DMS 273 (cell line): ENCODE data around the gene GLS.
A peak's percentile ranks its signal among the peaks of the same experiment; 100 is the strongest.
"Not testable (repeated sequence)": the region's sequence is repeated elsewhere in the genome, so short reads cannot be mapped to it uniquely, and the experiment has no call there.

Source experiments
- DNase-seq: peaks from one replicate; lab custom pipeline; 2025; ENCODE audit not compliant: unreplicated experiment; lab: John Stamatoyannopoulos, UW

GLS gene

DNA sequence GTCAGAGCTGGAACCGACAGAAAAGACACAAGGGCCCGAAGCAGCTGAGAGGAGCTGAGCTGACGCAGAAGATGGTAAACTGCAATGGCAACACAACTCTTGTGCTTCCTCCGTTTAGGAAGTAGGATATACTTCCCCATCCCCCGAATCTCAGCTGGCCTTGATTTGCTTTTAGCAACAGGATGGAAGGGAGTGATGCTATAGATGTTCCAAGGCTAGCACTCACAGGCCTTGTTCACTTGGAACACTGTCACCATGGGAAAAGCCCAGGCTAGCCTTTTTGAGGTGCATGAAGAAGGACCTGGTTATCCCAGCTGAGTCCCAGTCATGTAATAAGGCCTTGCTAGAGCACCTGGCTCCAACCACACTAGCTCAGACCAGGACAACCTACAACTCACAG is 107.3 kb downstream of the GLS start:
- no peak for DNase-seq

DNA sequence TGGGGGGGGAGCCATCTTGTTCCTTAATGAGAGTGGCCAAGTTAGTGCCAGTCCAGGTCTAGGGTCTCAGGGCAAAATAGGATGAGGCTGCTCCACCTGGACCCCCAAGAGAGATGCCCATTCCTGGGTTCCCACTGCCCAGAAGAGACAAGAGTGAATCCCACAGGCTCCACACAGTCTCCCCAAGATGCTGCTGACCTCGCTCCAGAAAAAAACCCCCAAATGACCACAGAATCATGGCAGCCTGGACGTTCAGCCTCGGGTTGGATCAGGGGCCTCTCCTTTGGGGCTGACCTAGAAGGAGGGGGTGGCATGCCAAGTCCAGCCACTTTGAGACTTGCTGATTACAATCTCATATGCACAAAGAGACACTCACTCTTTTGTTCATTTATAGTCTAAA is 108.3 kb downstream of the GLS start:
- DNase-seq, result no peak

DNA sequence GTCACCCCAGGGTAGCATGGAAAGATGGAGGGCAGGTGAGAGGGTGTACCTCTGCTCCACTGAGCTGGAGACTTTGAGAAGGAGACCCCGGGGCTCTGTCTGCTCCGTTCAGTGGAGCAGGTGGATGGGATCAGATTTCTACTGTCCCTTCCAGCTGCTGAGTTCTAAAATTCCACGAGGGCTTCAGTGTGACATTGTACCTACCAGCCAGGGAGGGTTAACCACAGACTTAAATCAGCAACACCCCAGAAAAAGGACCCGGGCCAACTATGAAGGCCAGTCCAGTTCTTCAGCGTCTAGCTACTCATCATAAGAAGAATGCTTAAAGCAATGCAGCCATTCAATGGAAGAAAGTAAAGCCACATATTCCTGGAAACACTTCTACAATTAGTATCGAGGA is 109.5 kb downstream of the GLS start:
- no peak for DNase-seq

DNA sequence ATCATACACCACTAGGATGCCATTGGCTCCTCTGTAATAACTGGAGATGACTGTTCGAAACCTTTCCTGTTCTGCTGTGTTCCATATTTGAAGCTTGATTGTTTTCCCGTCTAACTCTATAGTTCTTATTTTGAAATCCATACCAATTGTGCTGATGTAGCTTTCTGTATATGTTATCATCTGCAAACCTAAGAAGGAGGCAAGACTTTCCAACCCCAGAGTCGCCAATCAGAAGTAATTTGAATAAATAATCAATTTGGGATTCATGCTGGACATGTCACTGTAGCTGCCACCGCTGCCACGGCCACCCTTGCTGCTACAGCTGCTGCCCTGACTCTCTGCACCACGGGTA is 112.6 kb downstream of the GLS start:
- DNase-seq, result no peak

DNA sequence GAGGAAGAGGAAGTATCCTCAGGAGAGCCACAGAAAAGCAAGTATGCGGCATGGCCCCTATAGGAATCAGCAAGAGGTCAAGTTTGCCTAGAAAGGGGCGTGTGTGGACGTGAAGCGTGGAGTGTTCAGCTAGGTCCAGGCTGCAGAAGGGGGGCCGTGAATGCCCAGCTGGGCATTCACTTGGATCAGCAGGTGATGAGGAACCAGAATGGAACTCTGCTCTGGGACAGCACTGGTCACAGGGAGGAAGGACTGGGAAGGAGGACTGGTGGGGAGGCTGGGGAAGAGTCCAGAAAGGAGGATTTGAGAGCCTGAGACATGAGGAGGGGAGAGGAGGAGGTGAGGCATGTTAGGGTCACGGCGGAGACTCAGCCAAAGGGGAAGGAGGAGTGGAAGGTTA is 113.5 kb downstream of the GLS start:
- no peak for DNase-seq

DNA sequence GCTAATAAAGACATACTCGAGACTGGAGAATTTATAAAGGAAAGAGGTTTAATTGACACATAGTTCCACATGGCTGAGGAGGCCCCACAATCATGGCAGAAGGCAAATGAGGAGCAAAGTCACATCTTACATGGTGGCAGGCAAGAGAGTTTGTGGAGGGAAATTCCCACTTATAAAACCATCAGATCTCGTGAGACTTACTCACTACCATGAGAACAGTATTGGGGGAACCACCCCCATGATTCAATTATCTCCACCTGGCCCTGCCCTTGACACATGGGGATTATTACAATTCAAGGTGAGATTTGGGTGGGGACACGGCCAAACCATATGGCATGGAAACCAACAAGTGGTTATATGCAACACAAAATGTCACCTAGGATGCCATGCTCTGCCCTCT is 114.7 kb downstream of the GLS start:
- DNase-seq, result not testable (repeated sequence)

DNA sequence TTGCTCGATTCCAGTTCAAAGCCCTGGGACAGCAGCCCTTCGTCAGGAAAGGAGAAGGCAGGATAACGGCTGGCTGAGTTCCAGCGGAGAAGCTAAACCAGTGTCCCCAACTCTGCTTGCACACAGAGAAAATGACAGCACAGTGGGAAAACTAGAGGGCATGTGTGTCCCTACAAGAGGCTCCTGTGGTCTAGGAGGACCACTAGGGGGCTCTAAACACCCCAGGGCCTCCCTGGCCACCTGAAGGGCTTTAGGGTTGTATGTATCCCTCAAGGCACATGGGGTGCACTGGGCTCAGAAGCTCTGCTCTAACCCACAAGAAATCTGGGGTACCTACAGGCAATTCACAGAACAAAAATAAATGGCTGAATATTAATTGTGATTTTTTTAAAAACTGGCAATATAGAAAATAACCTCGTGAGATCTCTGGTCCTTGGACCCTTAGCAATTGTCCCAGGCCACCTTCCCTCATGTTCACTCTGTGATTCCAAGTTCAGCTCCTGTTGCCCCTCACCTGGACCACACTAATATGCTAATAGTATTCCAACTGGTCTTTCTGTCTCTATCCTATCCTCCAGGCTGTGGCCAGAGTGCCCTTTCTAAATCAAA is 115.8 kb downstream of the GLS start:
- peak; percentile 63 for DNase-seq

DNA sequence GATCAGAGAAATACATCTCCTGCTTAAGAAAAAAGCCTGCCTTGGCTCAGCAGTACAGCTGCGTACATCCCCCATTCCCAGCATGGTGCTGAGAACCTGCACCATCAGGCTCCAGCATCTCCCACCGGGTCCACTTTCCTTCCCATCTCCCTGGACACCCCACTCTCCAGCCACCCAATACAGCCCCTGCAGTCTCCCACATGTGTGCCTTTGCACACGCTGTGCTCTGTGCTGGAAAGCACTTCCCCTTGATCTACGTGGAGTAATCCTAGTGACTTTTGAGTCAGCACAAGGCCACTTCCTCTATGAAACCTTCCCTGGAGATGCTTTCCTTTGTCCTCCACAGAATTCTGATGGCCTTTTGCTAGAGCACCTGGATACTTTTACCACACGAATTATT is 116.3 kb downstream of the GLS start:
- no peak for DNase-seq

DNA sequence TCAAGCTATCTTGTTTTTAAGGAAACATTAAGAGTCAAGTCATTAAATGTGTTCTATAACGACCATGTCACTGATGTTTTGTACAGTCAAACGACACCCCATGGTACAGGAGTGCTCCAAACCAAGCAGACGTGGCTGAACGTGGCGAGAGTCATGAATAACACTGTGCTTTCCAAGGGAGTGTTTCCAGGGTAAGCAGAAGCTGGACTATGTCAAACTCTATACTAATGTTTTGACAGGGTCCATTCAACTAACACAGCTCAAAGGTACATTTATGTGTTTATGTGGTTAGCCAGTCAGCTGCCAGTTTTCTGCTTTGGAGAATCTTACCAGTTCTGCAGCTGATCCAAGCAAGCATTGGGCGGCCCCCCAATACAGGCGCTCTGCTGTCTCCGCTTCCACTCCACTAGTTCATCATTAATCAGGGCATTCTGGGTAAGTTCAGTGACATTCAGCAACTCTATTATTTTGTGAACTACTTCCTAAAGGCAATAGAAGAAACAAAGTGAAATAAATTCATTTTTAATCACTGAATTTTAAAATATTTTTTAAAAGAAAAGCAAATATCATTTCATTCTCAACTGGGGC is 117.0 kb downstream of the GLS start:
- DNase-seq, result no peak

DNA sequence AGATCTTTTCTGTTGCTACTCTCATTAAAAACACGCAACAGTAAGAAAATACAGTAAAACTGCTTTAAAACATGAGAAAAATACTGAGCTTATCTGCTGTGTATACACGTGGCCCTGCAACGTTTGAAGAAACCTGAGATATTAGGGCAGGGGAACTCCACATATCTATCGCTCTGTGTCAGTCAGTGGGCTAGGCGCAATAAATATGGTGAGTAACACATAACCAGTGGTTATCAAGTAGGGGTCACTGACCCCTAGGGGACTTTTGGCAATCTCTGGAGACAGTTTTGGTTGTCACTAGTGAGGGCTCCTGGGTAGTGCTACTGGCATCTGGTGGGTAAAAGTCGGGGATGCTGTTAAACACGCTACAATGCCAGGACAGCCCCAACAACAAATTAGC is 118.4 kb downstream of the GLS start:
- no peak for DNase-seq

DNA sequence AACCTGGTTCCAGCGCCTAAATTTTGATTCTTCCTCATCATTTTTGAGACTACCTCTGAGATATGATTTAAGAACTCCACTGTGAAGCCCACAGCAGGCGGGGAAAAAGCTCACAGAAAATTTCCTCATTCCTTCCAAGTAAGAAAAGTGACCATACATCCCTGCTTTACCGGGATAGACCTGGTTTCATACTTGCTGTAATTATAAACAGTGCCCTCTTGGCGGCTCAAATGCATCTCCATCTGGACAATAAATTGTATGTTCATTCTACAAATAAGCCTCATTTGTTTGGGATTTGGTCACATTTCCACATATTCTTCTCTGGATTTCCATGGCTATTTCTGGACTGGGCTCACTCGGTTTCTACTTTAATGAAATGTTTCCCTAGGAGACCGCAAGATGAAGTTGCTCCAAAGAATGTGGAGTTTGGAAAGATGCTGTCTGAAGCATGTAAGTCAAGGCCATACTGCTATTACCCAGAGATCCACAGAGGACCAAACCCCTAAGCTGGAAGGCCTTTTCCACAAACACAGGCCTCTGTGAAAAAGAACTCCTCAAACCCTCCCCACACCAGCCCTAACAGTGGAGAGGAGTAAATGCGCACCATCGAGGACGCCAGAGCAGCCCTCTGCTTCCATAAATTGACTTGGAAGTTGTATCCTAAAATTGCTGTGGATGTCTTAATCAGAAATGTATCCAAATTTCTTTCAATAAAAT is 119.5 kb downstream of the GLS start:
- no peak for DNase-seq

DNA sequence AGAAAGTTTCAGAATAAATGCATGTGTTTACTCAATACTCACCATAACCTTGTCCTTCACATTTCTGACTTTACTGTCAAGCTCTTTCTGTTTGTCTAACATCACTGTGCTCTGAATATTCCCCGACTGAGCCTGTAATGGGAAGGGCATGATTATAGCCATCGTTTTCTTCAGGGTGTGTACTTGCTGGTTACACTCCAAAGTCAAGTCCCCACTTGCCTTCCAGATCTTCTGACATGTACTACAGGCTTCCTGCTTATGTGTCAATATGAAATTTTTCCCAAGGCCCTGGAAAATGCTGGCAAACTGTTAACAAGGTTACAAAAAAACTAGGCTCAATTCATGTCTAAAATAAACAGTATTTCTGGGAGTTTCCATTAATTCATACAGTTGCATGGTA is 120.4 kb downstream of the GLS start:
- no peak for DNase-seq

DNA sequence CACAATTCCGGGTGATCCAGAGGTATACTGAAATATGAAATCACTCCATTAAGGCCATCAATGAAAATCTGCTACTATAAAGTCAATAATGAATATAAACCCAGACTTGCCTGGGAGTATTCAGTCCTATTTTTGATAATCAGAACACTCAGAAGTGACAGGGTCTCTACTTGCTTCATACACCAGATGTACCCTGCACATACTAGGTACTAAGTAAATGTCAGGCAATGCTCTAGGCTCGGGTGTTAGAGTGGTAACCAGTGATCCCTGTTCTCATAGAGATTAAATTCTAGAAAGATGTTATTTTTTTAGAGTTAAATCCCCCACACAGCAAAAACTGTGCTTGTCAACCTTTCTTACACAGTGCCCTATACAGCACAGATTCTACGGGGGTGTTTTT is 121.0 kb downstream of the GLS start:
- DNase-seq, result no peak

DNA sequence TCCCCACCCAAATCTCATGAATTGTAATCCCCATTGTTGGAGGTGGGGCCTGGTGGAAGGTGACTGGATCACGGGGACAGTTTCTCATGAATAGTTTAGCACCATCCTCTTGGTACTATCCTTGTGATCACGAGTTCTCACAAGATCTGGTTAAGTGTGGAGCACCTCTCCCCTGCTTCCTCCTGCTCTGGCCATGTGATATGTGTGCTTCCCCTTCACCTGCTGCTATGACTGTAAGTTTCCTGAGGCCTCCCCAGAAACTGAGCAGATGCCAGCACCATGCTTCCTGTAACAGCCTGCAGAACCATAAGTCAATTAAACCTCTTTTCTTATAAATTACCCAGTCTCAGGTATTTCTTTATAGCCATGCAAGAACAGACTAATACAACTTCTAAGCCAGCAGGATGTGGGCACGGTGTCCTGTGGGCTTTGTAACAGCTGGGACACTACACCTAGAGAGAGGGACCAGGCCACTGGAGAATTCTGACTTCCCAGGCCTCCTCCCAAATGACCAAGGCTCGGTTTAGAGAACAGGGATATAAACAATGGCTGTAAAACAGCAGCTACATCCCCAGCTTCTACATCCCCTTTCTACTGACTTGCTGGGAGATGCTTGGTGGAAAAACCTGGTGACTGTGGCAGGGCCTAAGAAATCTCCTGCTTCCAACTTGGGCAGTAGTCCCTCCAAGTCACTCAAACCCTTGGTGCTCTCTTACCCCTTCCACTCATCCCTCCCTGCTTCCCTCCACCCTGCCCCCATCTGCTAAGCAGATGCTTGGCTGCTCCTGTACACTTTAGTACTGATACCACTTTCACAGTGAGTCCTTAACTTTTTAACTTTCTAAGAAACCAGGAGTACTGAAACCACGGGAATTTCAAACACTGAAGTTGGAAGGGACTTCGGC is 123.0 kb downstream of the GLS start:
- no peak for DNase-seq

DNA sequence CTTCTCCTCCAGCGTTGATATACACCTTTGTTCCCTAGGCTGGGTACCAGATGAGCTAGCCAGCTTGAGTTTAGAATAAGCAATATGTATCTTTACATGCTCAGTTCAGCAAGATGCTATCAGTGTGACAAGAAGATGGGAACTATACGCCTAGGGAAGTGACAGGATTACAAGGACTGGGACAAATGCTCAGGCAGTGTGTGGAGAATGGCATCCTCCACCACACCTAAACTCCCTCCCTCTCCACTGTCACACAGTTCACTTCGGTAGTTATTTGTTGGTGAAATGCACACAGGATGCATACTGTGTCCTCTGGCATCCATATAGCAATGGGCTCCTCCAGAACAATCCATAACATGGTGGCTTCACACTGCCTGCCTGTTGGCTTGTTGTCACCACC is 125.7 kb downstream of the GLS start:
- DNase-seq, result no peak

DNA sequence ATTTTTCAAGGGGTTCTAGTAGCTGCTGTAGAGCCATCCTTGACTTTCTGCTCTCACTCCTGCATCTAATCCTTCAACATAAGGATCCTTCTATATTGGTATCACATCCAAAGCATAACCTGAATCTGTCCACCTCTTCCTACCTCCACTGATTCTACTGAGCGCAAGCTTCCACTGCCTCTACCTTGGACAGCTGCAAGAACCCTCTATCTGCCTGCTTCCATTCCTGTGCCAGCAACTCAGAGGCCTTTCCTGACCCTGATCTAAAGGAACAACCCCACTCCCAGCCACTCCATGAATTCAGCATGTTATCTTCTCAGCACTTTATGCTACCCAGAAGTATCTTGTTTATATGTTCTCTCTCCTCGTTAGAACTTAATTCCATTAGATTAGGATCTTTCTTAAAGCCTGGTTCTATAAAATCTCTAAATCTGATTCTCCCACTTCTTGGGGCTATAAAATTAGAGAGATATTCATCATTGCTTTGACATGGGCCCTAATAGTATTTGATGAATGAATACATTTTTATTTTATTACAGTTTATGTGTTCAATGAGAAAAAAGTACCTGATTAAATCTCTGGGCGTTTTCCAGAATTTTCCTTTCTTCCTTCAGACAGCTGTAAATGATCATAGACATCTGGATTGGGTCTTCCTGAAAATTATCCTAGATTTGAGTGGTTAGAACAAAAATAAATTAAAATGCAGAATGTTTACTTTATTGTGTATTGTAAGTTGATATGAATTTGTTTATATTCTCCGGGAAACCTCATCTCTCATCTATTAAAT is 126.6 kb downstream of the GLS start:
- no peak for DNase-seq

DNA sequence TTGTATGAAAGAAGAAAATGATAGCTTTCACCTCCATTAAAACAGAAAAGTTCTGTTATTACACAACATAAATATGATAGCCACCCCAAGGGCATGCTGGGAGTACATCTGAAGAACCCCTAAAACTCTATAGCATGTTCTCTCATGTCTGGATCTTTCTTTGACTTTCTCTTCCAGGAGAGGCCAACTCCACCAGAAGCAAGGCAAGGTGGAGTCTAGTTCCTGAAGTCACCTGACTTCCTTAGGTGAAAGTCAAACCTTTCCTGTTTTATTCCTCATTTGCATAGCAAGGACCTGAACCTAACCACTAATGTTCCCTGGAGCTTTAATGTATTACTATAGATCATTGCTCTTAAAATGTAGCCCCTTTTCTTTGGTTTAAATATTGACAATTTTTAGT is 127.7 kb downstream of the GLS start:
- DNase-seq, result no peak

DNA sequence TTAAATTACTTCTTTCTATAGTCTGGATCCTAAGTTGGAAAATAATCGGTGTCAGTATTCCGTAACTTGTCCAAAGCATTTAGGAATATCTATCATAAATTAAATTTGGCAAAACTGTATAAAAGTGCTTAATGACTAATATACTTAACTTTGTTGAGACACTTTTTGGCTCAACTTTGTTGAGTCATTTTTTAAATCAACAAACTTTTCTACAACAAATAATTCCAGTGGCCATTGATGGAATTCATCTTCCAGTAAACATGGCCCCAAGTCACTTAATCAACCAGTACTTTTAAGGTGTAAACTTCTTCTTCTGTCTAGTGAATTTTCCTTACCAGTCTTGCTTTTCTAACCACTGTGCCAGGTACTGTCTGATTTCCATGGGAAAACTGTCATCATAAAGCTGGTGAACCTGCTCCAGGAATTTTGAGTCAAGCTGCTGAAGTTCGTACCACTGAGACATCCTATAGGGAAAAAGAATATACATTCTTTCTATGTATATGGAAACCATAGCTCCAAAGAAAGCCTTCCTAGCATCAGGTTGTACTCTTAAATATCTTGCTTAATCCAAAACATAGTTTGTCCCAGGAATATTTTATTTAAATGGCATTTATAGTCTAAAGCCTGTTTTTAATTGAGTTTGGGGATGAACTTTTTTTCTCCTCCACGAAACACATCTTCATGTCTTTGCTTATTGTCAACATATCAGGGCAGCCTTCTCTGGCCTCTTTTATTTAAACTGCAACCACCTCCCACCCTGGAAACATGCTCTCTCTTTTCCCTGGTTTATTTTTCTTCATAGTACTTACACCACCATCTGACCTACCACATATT is 129.1 kb downstream of the GLS start:
- DNase-seq, result no peak

DNA sequence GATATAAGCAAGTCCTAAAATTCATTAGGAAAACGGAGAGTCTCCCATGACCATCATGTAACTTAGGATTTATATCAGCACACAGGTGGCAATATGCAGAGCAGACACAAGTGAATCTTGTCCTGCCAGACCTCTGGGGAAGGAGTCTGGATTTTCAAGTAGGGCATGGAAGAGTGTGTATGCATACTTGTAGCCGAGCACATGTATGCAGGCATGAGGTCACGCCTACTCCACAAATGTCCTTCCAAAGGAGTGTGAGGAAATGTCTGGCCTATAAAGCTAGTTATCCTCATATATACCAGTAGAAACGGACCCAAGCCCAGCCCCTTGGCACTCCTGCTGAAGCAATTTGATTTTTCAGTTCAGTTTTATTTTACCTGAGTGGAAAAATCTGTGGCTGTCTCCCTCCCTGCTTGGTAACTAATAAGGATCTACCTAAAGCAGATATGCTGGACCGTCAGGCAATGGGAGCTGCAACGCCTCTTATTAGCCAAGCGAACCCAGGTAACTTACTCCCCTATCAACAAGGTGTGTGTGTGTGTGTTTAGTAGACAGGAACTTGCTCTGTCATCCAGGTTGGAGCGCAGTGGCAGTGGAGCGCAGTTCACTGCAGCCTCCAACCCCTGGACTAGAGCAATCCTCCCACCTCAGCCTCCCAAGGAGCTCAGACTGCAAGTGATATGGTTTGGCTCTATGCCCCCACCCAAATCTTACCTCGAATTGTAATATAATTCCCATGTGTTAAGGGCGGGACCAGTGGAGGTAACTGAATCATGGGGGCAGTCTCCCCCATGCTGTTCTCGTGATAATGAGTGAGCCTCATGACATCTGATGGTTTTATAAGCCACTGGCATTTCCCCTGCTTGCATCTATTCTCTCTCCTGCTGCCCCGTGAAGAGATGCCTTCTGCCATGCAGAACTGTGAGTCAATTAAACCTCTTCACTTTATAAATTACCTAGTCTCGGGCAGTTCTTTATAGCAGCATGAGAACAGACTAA is 130.6 kb downstream of the GLS start:
- DNase-seq, result no peak
